ENCODE results near the gene C2orf49. TPM values are rescaled to one million over a fixed set of nuclear protein-coding genes. Genes with fewer than 3 reads are reported as not detected.

Gene C2orf49
- total and polyA plus RNA-seq, 2 of the 8 experiments (the other 6 are each of a cell fraction or from before 2014, with no cell fraction given): 5.6 to 19.9 TPM

DNA sequence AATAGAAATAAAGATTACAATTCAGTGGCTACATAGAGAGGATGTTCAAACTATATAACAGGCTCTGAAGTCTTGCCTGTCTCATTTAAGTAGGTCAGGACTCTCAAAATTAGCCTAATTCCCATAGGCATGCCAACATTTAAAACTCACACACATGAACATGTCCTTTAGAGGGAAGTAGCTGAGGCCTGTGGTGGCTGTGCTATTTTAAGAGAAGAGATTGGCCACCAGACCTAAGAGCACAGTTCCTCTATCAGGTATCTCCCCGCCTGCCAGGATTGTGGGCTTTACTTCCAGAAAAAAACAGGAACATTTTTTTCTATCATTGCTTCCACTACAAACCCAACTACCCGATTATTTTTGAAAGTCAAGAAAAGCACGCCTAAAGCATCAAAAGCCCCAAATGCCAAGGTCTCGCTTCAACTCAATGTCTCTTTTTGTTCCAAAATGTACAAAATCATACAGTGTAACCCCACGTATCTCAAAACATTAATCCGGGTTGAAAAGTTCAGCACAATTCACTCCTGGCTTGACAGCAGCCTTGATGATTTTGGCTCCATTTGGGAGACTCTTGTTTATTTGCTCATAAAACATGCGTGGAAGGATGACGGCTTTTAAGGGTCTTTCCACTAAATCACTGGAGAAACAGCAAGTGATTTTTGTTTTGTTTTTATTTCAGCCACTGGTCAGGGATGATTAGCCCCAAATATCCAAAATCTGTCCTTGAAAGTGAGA is 46.3 kb downstream of the C2orf49 start (continued):
- no peak for TF ChIP-seq PHF8 (conservative IDR thresholded peaks at IDR 0.05; ENCODE audit: low read depth, low read length)
- no peak for TF ChIP-seq RXRA (IDR thresholded peaks at IDR 0.05; ENCODE audit: insufficient read depth, low read depth, low read length)

All from H1 (cell line).